NOMO-1 treated with dmso at 0.1 percent for 144 hours (cell line): Measurements from ENCODE around the gene PROS1.
"Not testable (repeated sequence)": the region's sequence is repeated elsewhere in the genome, so short reads cannot be mapped to it uniquely, and the experiment has no call there.

Source experiments
- DNase-seq: peaks from one replicate; lab custom pipeline; 2025; ENCODE audit not compliant: unreplicated experiment; lab: John Stamatoyannopoulos, UW

The PROS1 gene

GRCh38 chr3:93878250-93879017, 95.3 kb downstream of the PROS1 start:
- not testable (repeated sequence) for DNase-seq

GRCh38 chr3:93877427-93877826, 96.3 kb downstream of the PROS1 start:
- DNase-seq: not testable (repeated sequence)

GRCh38 chr3:93873412-93873811, 100.3 kb downstream of the PROS1 start:
- not testable (repeated sequence) for DNase-seq

DNA sequence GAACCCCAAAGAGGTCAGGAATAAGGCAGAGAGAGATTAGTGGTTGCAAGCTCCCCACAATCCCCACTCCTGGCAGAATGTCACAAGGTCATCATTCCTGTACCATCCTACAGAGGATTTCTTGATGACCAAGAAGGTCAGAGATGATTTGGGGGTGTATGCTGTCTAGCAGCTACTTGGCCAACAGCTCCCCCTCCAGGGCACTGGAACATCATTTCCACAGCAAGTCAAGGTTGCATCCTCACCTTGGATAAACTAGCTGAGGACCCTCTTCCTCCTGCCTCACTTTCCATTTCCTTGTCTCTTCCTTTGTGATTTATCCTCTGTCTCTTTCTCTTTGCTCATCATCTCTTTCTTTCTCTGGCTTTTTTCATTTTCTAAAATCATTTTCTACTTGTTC, 106.3 kb downstream of the PROS1 start:
- no peak for DNase-seq

- no peak for DNase-seq
Observed at GRCh38 chr3:93861017-93861416, 112.7 kb downstream of the PROS1 start.

- no peak for DNase-seq
Observed at GRCh38 chr3:93855401-93855800, 118.3 kb downstream of the PROS1 start.

DNA sequence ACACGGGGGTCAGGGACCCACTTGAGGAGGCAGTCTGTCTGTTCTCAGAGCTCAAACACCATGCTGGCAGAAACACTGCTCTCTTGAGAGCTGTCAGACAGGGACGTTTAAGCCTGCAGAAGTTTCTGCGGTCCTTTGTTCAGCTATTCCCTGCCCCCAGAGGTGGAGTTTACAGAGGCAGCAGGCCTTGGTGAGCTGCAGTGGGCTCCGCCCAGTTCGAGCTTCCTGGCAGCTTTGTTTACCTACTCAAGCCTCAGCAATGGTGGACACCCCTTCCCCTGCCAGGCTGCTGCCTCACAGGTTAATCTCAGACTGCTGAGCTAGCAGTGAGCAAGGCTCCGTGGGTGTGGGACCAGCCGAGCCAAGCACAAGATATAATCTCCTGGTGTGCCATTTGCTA, 121.5 kb downstream of the PROS1 start:
- DNase-seq: not testable (repeated sequence)

DNA sequence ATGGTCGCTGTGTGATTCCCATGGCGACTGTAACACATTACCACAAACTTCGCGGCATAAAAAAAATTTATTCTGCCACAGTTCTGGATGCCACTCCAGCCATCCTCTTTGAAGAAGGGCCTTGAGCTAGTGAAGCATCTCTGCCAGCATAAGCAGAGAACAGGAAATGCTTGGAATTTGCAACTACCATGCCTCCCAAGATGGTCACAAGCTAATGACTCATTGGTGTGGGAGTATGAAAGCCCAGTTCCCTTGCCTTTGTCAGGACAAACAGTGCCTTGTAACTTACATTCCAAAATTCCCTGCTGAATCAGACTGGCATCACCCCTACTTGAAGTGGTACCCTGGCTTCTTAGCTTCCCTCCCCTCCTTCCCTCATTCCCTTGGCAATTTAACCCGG, 129.7 kb downstream of the PROS1 start:
- no peak for DNase-seq

DNA sequence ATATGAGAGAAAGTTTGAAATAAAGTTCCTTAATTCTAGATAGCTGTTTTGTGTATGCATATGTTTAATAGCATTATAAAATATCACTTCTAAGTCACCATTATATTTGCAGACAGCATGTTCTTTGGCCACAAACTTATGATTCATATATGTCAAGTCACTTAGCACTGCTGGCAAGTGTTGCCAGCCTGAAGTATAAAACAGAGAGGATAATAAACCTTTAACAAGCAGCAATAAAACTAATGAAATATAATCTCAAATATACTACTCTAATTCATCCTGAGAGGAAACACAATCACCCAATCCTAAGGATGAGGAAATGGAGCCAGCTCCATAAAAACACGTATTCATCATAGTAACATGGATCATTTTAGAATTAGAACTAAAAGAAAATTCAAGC, 134.5 kb downstream of the PROS1 start:
- not testable (repeated sequence) for DNase-seq
